ENCODE results near the gene GOLGA6B. TPM values are rescaled to one million over a fixed set of nuclear protein-coding genes. Genes with fewer than 3 reads are reported as not detected.

The GOLGA6B gene
- total and polyA plus RNA-seq, 2 of the 4 experiments (the other 2 are of a cell fraction), result not detected

DNA sequence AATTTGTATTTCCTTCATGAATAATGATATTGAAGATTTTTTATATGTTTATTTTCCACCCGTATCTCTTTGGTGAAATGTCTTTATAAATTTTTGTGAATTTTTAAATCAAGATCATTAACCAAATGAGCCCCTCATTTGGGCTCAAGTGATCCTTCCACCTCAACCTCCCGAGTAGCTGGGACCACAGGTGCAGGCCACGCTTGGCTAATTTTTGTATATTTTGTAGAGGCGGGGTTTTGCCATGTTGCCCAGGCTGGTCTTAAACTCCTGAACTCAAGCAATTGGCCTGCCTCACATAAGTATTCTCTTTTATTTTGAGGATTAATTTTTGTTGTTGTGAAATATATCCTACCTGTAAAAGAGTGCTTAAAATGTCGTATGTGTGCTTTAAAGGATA is 36.4 kb downstream of the GOLGA6B start:
- Histone ChIP-seq H3K18ac (ENCODE audit: low read depth, low read length) (no peak overlapping the region), H3K9me1 (ENCODE audit: insufficient read depth, low read length) (no peaks in the 10 kb centered on the region), H3K4me3 (ENCODE audit: insufficient read depth, low read depth, low read length) (no peak overlapping the region), H3K9ac (ENCODE audit: low read depth, low read length) (no peak overlapping the region), H2BK20ac (ENCODE audit: low read depth, low read length) (no peak overlapping the region), H3K36me3 (ENCODE audit: control insufficient read depth, insufficient read depth, low read length) (no peaks in the 10 kb centered on the region; the same call in 1 of the 2 replicates), H3K23ac (ENCODE audit: low read depth, low read length) (no peak overlapping the region), H3K4ac (ENCODE audit: low read depth, low read length) (no peak overlapping the region), H3K4me2 (ENCODE audit: low read depth, low read length) (no peak overlapping the region), H3K14ac (replicated peaks; ENCODE audit: low read depth, low read length) (no peak overlapping the region), H4K8ac (ENCODE audit: low read depth in 2 of 2, low read length in 2 of 2) (no peak overlapping the region), H4K91ac (ENCODE audit: insufficient read depth, low read depth, low read length) (no peak overlapping the region), H2BK15ac (ENCODE audit: low read depth, low read length) (no peak overlapping the region), H2BK5ac (ENCODE audit: low read depth, low read length, poor library complexity, severe bottlenecking) (no peak overlapping the region), H3K79me1 (ENCODE audit: low read depth in 1 of 2, low read length in 2 of 2) (peaks cover 0 to 12% of the 10 kb centered on the region in 2 experiments; a peak in 3 of 4 replicates), H3K9me3 (ENCODE audit: control insufficient read depth, insufficient read depth, low read length) (no peaks in the 10 kb centered on the region), H4K5ac (ENCODE audit: low read depth, low read length) (no peak overlapping the region), H3K4me1 (ENCODE audit: control insufficient read depth, insufficient read depth, low read length) (no peaks in the 10 kb centered on the region), H3K27ac (ENCODE audit: insufficient read depth, low read length) (no peak overlapping the region), H2AFZ (replicated peaks; ENCODE audit: low read length, poor library complexity) (no peak overlapping the region), H4K20me1 (ENCODE audit: insufficient read depth, low read length) (no peaks in the 10 kb centered on the region), H2BK120ac (ENCODE audit: low read depth, low read length) (no peak overlapping the region), H3K27me3 (ENCODE audit: control insufficient read depth, insufficient read depth, low read length) (no peaks in the 10 kb centered on the region), H2AK5ac (ENCODE audit: low read depth, low read length) (no peak overlapping the region), H2AK9ac (replicated peaks; ENCODE audit: low read depth, low read length, poor library complexity) (no peak overlapping the region), H3K56ac (ENCODE audit: extremely low read depth, insufficient read depth, low read length) (no peak overlapping the region)
- dilution Hi-C loops (cut with HindIII; ENCODE audit: low sequenced_read_pairs, unreplicated experiment), result no loop called here
- CTCF ChIA-PET, result no interaction called here
- TF ChIP-seq RFX5 (IDR thresholded peaks at IDR 0.05; ENCODE audit: low read depth, low read length), result no peak
- TF ChIP-seq SMC3 (IDR thresholded peaks at IDR 0.05; ENCODE audit: low read depth, low read length), result no peak
- no peak for TF ChIP-seq MXI1 (IDR thresholded peaks at IDR 0.05; ENCODE audit: borderline replicate concordance, low read depth, low read length)
- no peak for TF ChIP-seq BHLHE40 (IDR thresholded peaks at IDR 0.05; ENCODE audit: low read depth, low read length)
- TF ChIP-seq, protein P1, sequence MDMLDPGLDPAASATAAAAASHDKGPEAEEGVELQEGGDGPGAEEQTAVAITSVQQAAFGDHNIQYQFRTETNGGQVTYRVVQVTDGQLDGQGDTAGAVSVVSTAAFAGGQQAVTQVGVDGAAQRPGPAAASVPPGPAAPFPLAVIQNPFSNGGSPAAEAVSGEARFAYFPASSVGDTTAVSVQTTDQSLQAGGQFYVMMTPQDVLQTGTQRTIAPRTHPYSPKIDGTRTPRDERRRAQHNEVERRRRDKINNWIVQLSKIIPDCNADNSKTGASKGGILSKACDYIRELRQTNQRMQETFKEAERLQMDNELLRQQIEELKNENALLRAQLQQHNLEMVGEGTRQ (IDR thresholded peaks at IDR 0.05; ENCODE audit: low read depth, low read length), result no peak
- no peak for TF ChIP-seq FOS (IDR thresholded peaks at IDR 0.05; ENCODE audit: low read depth, low read length)
- TF ChIP-seq MAZ (IDR thresholded peaks at IDR 0.05; ENCODE audit: borderline replicate concordance, low read depth, low read length), result no peak
- TF ChIP-seq, protein P2, sequence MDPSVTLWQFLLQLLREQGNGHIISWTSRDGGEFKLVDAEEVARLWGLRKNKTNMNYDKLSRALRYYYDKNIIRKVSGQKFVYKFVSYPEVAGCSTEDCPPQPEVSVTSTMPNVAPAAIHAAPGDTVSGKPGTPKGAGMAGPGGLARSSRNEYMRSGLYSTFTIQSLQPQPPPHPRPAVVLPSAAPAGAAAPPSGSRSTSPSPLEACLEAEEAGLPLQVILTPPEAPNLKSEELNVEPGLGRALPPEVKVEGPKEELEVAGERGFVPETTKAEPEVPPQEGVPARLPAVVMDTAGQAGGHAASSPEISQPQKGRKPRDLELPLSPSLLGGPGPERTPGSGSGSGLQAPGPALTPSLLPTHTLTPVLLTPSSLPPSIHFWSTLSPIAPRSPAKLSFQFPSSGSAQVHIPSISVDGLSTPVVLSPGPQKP (IDR thresholded peaks at IDR 0.05; ENCODE audit: borderline replicate concordance, low read depth, low read length), result no peak
- BruUV-seq (replicated peaks), result no TSS peak
- no CpG with 5 or more reads among the region's 5 CpGs for WGBS, 2 experiments (ENCODE audit: extremely low coverage in 2 of 2, insufficient read length in 1 of 2)
- POLR2A ChIA-PET (ENCODE audit: unreplicated experiment), result no interaction called here
- DNase-seq, result no peak
- intact Hi-C loops (cut with micrococcal nuclease), result no loop called here
- in situ Hi-C loops (cut with MboI; ENCODE audit: low sequenced_read_pairs), result no loop called here
- ATAC-seq (ENCODE audit: low read depth), result no peak

All from IMR-90 (cell line).